ENCODE data around the gene PON2. TPM values are rescaled to one million over a fixed set of nuclear protein-coding genes. Genes with fewer than 3 reads are reported as not detected.

PON2 gene
- total RNA-seq, 2 donors from 2014 or later, result 49.7 to 76.2 TPM

DNA sequence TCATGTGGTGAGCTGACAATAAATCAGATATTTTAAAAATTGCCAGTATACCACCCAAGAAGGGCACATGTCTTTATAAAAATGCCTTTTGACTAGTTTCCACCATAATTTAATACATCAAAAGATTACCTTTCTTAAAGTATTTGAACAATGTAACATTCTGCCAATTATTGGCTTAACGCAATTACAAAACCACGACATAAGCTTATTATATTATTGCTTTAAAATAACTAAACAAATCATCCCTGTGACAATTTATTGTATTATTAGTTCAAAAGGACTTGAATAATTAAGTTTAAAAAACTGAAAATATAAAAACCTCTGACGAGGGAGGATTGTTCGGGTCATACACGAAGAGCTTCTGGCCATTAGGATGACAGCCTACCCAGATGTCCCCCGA is 29.0 kb downstream of the PON2 start:
- ATAC-seq (ENCODE audit: insufficient number of reproducible peaks, low FRiP score, low read depth) (no peak), DNase-seq (ENCODE audit: low spot score) (no peak)
- no peaks in the 10 kb centered on the region for H3K9me3 ChIP-seq
- H3K4me3 ChIP-seq, result no peak overlapping the region
- no peaks in the 10 kb centered on the region for H3K27me3 ChIP-seq (replicated peaks; ENCODE audit: insufficient read depth)
- peaks cover 10% of the 10 kb centered on the region for H3K36me3 ChIP-seq
- TF ChIP-seq, protein P1, sequence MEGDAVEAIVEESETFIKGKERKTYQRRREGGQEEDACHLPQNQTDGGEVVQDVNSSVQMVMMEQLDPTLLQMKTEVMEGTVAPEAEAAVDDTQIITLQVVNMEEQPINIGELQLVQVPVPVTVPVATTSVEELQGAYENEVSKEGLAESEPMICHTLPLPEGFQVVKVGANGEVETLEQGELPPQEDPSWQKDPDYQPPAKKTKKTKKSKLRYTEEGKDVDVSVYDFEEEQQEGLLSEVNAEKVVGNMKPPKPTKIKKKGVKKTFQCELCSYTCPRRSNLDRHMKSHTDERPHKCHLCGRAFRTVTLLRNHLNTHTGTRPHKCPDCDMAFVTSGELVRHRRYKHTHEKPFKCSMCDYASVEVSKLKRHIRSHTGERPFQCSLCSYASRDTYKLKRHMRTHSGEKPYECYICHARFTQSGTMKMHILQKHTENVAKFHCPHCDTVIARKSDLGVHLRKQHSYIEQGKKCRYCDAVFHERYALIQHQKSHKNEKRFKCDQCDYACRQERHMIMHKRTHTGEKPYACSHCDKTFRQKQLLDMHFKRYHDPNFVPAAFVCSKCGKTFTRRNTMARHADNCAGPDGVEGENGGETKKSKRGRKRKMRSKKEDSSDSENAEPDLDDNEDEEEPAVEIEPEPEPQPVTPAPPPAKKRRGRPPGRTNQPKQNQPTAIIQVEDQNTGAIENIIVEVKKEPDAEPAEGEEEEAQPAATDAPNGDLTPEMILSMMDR (IDR thresholded peaks at IDR 0.05), result no peak
- no peaks in the 10 kb centered on the region for H3K4me1 ChIP-seq (ENCODE audit: control insufficient read depth in 1 of 2, low read depth in 2 of 2)
- H3K27ac ChIP-seq, result no peak overlapping the region

DNA sequence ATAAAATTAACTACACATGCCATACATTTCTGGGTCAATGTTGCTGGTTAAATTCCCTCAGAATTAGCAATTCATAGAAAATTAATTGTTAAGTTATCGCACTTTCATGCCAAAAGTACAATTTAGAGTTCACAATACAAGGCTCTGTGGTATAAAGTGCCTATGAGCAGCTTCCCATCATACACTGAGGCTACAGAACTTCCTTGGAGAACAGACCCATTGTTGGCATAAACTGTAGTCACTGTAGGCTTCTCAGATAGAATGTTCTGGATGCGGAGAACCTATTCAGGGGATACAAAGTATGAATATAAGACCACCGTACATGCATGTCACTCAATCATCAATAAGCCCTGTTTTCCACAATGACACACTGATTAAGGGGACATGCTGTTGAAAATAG is 29.6 kb downstream of the PON2 start:
- no peak overlapping the region for H3K4me3 ChIP-seq

DNA sequence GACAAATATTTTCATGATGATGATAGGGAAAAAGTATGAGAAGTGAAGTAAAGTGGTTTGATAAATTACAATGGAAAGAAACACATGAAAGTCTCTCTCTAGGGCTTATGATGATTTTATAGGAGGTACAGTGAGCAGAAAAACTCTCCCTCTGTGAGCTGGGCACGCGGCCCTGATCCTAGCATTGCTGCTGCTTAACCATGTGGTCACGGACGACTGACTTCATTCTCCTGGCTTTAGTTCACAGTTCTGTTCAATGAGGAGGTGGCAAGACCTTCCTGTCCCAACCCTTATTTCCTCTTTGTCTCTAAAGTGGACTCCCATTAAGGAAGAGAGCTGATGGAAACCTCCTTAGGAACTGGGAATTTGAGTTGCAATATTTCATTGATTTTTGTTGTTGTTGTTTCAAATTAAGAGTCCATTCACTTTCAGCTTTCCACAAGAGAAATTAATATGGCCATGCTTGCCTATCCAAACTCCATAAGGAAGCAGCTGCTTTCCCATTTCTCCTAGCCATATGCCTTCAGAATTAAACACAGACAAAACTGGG is 30.4 kb downstream of the PON2 start:
- Histone ChIP-seq H3K27me3 (replicated peaks; ENCODE audit: insufficient read depth) (no peaks in the 10 kb centered on the region), H3K27ac (no peak overlapping the region), H3K9me3 (no peaks in the 10 kb centered on the region), H3K4me3 (no peak overlapping the region), H3K36me3 (peaks cover 4% of the 10 kb centered on the region), H3K4me1 (ENCODE audit: control insufficient read depth in 1 of 2, low read depth in 2 of 2) (no peaks in the 10 kb centered on the region)
- DNase-seq (ENCODE audit: low spot score) (no peak), ATAC-seq (ENCODE audit: insufficient number of reproducible peaks, low FRiP score, low read depth) (no peak)
- TF ChIP-seq, protein P1 (IDR thresholded peaks at IDR 0.05), result no peak

More for the DNA sequence above, 29.6 kb downstream of the PON2 start:
- DNase-seq (ENCODE audit: low spot score) (no peak), ATAC-seq (ENCODE audit: insufficient number of reproducible peaks, low FRiP score, low read depth) (no peak)
- Histone ChIP-seq H3K4me1 (ENCODE audit: control insufficient read depth in 1 of 2, low read depth in 2 of 2) (no peaks in the 10 kb centered on the region), H3K9me3 (no peaks in the 10 kb centered on the region), H3K27ac (no peak overlapping the region), H3K36me3 (peaks cover 7% of the 10 kb centered on the region), H3K27me3 (replicated peaks; ENCODE audit: insufficient read depth) (no peaks in the 10 kb centered on the region)
- TF ChIP-seq, protein P1 (IDR thresholded peaks at IDR 0.05), result no peak

DNA sequence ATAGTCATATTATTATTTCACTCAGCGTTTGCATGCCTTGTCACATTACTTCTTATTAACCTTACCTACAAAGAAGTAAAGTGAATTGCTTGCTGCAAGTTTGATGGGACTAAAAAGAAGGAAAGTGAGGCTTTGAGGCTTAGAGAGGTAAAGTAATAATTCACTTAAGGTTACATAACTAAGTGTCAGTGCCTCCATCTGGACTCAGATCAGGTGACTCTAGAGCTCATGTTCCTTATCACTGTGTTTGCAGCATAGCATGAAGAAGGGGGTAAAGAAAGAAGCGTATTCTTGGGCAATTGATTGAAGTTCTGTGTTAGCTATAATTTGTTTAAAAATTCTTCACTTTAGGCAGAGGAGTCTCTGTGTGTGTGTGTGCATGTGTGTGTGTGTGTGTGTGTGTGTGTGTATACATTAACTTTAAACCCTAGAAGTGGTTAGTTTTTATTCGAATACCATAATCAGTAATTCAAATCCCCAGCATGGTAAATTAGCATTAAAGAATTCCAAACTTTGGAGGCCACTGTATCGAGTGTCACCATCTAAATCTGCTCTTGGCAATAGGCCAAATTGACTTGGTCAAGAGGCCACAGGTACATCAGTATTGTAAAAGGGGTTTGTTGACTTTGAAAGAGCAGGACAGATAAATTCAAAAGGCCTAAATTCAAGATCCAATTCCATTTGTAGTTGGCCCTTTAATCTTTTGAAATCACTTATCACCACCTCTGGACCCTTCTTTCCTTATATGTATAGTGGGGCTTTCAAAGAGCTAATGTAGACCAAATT is 36.5 kb downstream of the PON2 start:
- Histone ChIP-seq H3K27ac (no peak overlapping the region), H3K27me3 (replicated peaks; ENCODE audit: insufficient read depth) (peaks cover 10% of the 10 kb centered on the region), H3K9me3 (no peaks in the 10 kb centered on the region), H3K4me1 (ENCODE audit: control insufficient read depth in 1 of 2, low read depth in 2 of 2) (peaks cover 0 to 9% of the 10 kb centered on the region in 2 donors), H3K36me3 (no peaks in the 10 kb centered on the region), H3K4me3 (no peak overlapping the region)
- DNase-seq (ENCODE audit: low spot score) (no peak), ATAC-seq (ENCODE audit: insufficient number of reproducible peaks, low FRiP score, low read depth) (no peak)
- TF ChIP-seq, protein P1 (IDR thresholded peaks at IDR 0.05), result no peak

DNA sequence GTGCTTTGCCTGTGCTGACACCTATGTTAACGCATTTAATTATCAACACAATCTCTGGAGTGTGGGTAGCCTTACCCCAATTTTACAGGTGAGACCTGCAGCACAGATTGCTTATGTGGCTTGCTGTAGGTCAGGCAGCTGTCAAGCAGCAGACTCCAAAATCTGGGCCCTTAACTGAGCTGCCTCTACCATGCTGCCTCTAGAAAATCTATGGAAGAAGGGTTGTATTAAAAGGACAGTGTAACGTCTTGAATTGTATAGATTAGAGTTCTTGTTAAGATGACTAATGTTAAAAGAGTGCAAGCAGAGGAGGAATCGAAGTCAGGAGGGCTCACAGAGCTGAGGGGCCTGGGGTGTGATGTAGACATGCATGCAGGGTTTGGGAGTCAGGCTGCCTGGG is 37.4 kb downstream of the PON2 start:
- ATAC-seq (ENCODE audit: insufficient number of reproducible peaks, low FRiP score, low read depth), result no peak
- TF ChIP-seq, protein P1 (IDR thresholded peaks at IDR 0.05), result no peak
- no peak overlapping the region for H3K4me3 ChIP-seq
- DNase-seq (ENCODE audit: low spot score), result no peak
- H3K27me3 ChIP-seq (replicated peaks; ENCODE audit: insufficient read depth), result peaks cover 10% of the 10 kb centered on the region
- no peak overlapping the region for H3K27ac ChIP-seq
- H3K36me3 ChIP-seq, result no peaks in the 10 kb centered on the region
- no peaks in the 10 kb centered on the region for H3K9me3 ChIP-seq
- H3K4me1 ChIP-seq (ENCODE audit: control insufficient read depth in 1 of 2, low read depth in 2 of 2), result peaks cover 0 to 9% of the 10 kb centered on the region in 2 donors
